Measurements from ENCODE around the gene NAP1L1. TPM values are rescaled to one million over a fixed set of nuclear protein-coding genes. Genes with fewer than 3 reads are reported as not detected.

Gene NAP1L1
- total RNA-seq, 1 experiment from 2014 or later: 620 TPM

DNA sequence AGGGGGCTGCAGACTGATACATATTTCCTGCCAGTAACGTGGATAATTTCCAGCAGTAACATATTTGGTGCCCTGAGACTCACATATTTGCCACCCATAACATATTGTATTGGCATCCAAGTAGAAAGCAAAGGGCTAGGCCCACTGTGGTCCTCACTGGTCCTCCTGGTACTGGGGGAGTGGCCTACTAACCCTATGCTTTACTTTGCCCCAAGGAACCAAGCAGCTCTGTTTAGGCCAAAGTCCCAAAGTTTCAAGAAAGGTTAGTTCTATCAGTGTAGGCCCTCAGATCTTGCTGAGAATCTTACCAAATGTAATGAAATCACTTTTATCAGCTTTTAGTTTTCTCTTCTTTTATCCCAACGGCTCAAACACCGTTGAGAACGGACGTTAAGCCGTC is 35.4 kb upstream of the NAP1L1 start:
- no TSS peak for BruUV-seq (replicated peaks)
- intact Hi-C loops (cut with micrococcal nuclease; ENCODE audit: unreplicated experiment) (no loop called here), in situ Hi-C loops (cut with HindIII; ENCODE audit: low pct_unique_long_range_greater_than_20kb, low sequenced_read_pairs) (no loop called here)
- Histone ChIP-seq H3K36me3 (ENCODE audit: control insufficient read depth, insufficient read depth, low read length) (no peaks in the 10 kb centered on the region), H3K4me1 (ENCODE audit: control insufficient read depth, insufficient read depth, low read length) (no peaks in the 10 kb centered on the region), H3K27ac (ENCODE audit: low read length) (no peak overlapping the region), H3K4me3 (ENCODE audit: low read depth in 2 of 2, low read length in 2 of 2) (no peak overlapping the region), H3K27me3 (ENCODE audit: control insufficient read depth, insufficient read depth, low read length) (no peaks in the 10 kb centered on the region), H3K9me3 (ENCODE audit: control insufficient read depth, insufficient read depth, low read depth, low read length) (no peaks in the 10 kb centered on the region)
- TF ChIP-seq POLR2AphosphoS5 (IDR thresholded peaks at IDR 0.05; ENCODE audit: low read depth, low read length) (no peak), TCF7L2 (IDR thresholded peaks at IDR 0.05; ENCODE audit: low read depth, low read length) (no peak), SIN3A (IDR thresholded peaks at IDR 0.05; ENCODE audit: borderline replicate concordance, insufficient read depth, low read depth, low read length) (no peak)
- TF ChIP-seq, protein P1, sequence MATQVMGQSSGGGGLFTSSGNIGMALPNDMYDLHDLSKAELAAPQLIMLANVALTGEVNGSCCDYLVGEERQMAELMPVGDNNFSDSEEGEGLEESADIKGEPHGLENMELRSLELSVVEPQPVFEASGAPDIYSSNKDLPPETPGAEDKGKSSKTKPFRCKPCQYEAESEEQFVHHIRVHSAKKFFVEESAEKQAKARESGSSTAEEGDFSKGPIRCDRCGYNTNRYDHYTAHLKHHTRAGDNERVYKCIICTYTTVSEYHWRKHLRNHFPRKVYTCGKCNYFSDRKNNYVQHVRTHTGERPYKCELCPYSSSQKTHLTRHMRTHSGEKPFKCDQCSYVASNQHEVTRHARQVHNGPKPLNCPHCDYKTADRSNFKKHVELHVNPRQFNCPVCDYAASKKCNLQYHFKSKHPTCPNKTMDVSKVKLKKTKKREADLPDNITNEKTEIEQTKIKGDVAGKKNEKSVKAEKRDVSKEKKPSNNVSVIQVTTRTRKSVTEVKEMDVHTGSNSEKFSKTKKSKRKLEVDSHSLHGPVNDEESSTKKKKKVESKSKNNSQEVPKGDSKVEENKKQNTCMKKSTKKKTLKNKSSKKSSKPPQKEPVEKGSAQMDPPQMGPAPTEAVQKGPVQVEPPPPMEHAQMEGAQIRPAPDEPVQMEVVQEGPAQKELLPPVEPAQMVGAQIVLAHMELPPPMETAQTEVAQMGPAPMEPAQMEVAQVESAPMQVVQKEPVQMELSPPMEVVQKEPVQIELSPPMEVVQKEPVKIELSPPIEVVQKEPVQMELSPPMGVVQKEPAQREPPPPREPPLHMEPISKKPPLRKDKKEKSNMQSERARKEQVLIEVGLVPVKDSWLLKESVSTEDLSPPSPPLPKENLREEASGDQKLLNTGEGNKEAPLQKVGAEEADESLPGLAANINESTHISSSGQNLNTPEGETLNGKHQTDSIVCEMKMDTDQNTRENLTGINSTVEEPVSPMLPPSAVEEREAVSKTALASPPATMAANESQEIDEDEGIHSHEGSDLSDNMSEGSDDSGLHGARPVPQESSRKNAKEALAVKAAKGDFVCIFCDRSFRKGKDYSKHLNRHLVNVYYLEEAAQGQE (IDR thresholded peaks at IDR 0.05; ENCODE audit: insufficient read depth in 1 of 2, low read depth in 2 of 2, low read length in 1 of 2): no peak
- TF ChIP-seq, protein P2, sequence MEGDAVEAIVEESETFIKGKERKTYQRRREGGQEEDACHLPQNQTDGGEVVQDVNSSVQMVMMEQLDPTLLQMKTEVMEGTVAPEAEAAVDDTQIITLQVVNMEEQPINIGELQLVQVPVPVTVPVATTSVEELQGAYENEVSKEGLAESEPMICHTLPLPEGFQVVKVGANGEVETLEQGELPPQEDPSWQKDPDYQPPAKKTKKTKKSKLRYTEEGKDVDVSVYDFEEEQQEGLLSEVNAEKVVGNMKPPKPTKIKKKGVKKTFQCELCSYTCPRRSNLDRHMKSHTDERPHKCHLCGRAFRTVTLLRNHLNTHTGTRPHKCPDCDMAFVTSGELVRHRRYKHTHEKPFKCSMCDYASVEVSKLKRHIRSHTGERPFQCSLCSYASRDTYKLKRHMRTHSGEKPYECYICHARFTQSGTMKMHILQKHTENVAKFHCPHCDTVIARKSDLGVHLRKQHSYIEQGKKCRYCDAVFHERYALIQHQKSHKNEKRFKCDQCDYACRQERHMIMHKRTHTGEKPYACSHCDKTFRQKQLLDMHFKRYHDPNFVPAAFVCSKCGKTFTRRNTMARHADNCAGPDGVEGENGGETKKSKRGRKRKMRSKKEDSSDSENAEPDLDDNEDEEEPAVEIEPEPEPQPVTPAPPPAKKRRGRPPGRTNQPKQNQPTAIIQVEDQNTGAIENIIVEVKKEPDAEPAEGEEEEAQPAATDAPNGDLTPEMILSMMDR (IDR thresholded peaks at IDR 0.05): no peak
- ATAC-seq (no peak; the same call in 1 of the 2 replicates), DNase-seq (ENCODE audit: low read depth, low spot score) (no peak)
- ChIA-PET CTCF (no interaction called here), POLR2A (no interaction called here)

GRCh38 chr12:76117751-76118150 is 33.3 kb upstream of the NAP1L1 start:
- no TSS peak for BruUV-seq (replicated peaks)
- in situ Hi-C loops (cut with HindIII; ENCODE audit: low pct_unique_long_range_greater_than_20kb, low sequenced_read_pairs): no loop called here
- Histone ChIP-seq H3K4me3 (ENCODE audit: low read depth in 2 of 2, low read length in 2 of 2) (no peak overlapping the region), H3K36me3 (ENCODE audit: control insufficient read depth, insufficient read depth, low read length) (no peaks in the 10 kb centered on the region), H3K4me1 (ENCODE audit: control insufficient read depth, insufficient read depth, low read length) (no peaks in the 10 kb centered on the region), H3K27ac (ENCODE audit: low read length) (no peak overlapping the region), H3K27me3 (ENCODE audit: control insufficient read depth, insufficient read depth, low read length) (no peaks in the 10 kb centered on the region), H3K9me3 (ENCODE audit: control insufficient read depth, insufficient read depth, low read depth, low read length) (no peaks in the 10 kb centered on the region)
- TF ChIP-seq, protein P1 (IDR thresholded peaks at IDR 0.05; ENCODE audit: insufficient read depth in 1 of 2, low read depth in 2 of 2, low read length in 1 of 2): no peak
- TF ChIP-seq SIN3A (IDR thresholded peaks at IDR 0.05; ENCODE audit: borderline replicate concordance, insufficient read depth, low read depth, low read length) (no peak), TCF7L2 (IDR thresholded peaks at IDR 0.05; ENCODE audit: low read depth, low read length) (no peak)
- ChIA-PET POLR2A (no interaction called here), CTCF (no interaction called here)
- no peak for DNase-seq (ENCODE audit: low read depth, low spot score)
- no peak for ATAC-seq
- intact Hi-C loops (cut with micrococcal nuclease; ENCODE audit: unreplicated experiment): no loop called here

All from Panc1 (cell line).